ENCODE data around the gene PRRC1. TPM values are rescaled to one million over a fixed set of nuclear protein-coding genes. Genes with fewer than 3 reads are reported as not detected.

Gene PRRC1
- total RNA-seq, 1 experiment from 2014 or later: 77.9 TPM

GRCh38 chr5:127577458-127577857, 60.0 kb downstream of the PRRC1 start:
- Mint-ChIP-seq H3K36me3 (peaks cover 2% of the 10 kb centered on the region; the same call in 1 of the 2 replicates), H3K27ac (no peak overlapping the region), H3K4me1 (no peaks in the 10 kb centered on the region), H3K27me3 (ENCODE audit: low read depth) (no peaks in the 10 kb centered on the region), H3K9me3 (peaks cover 11% of the 10 kb centered on the region), H3K4me3 (no peak overlapping the region)
- no peak for TF ChIP-seq FOXK1 (CRISPR knock-in tag; IDR thresholded peaks at IDR 0.05)
- no peak for TF ChIP-seq IRF1 (CRISPR knock-in tag; IDR thresholded peaks at IDR 0.05)
- no peak for TF ChIP-seq NFE2L1 (CRISPR knock-in tag; IDR thresholded peaks at IDR 0.05)
- TF ChIP-seq CREM (CRISPR knock-in tag; IDR thresholded peaks at IDR 0.05): no peak
- TF ChIP-seq TCF7 (CRISPR knock-in tag; IDR thresholded peaks at IDR 0.05; ENCODE audit: low read depth): no peak
- no peak for TF ChIP-seq ZNF281 (CRISPR knock-in tag; IDR thresholded peaks at IDR 0.05)
- no peak for TF ChIP-seq USF1 (CRISPR knock-in tag; IDR thresholded peaks at IDR 0.05)
- TF ChIP-seq RORB (CRISPR knock-in tag; IDR thresholded peaks at IDR 0.05): no peak
- no peak for TF ChIP-seq SMAD3 (CRISPR knock-in tag; IDR thresholded peaks at IDR 0.05; ENCODE audit: borderline replicate concordance)
- TF ChIP-seq E2F5 (CRISPR knock-in tag; IDR thresholded peaks at IDR 0.05): no peak
- no peak for TF ChIP-seq ARID4B (CRISPR knock-in tag; IDR thresholded peaks at IDR 0.05; ENCODE audit: borderline replicate concordance)
- no peak for TF ChIP-seq ESRRA (CRISPR knock-in tag; IDR thresholded peaks at IDR 0.05; ENCODE audit: borderline replicate concordance)
- no peak for TF ChIP-seq ZNF512 (CRISPR knock-in tag; IDR thresholded peaks at IDR 0.05; ENCODE audit: borderline replicate concordance)
- no peak for TF ChIP-seq NR2C2 (CRISPR knock-in tag; IDR thresholded peaks at IDR 0.05)
- ATAC-seq: no peak
- POLR2A ChIA-PET: no interaction called here
- no peak for DNase-seq (ENCODE audit: low spot score)
- CTCF ChIA-PET: no interaction called here

GRCh38 chr5:127580731-127581130, 63.3 kb downstream of the PRRC1 start:
- ChIA-PET POLR2A (no interaction called here), CTCF (no interaction called here)
- TF ChIP-seq E2F1 (CRISPR knock-in tag; IDR thresholded peaks at IDR 0.05) (no peak), IRF1 (CRISPR knock-in tag; IDR thresholded peaks at IDR 0.05) (no peak), CDX4 (CRISPR knock-in tag; IDR thresholded peaks at IDR 0.05; ENCODE audit: borderline replicate concordance) (no peak), CREB1 (CRISPR knock-in tag; IDR thresholded peaks at IDR 0.05) (no peak), ZNF219 (CRISPR knock-in tag; IDR thresholded peaks at IDR 0.05; ENCODE audit: borderline replicate concordance) (no peak), PRRX2 (CRISPR knock-in tag; IDR thresholded peaks at IDR 0.05) (no peak), FOXP1 (CRISPR knock-in tag; IDR thresholded peaks at IDR 0.05; ENCODE audit: borderline replicate concordance) (no peak), SMAD3 (CRISPR knock-in tag; IDR thresholded peaks at IDR 0.05; ENCODE audit: borderline replicate concordance) (no peak), RELA (CRISPR knock-in tag; IDR thresholded peaks at IDR 0.05; ENCODE audit: borderline replicate concordance) (no peak), NR3C1 (CRISPR knock-in tag; conservative IDR thresholded peaks at IDR 0.05; ENCODE audit: low read depth) (no peak)

More at GRCh38 chr5:127580731-127581130, 63.3 kb downstream of the PRRC1 start:
- DNase-seq (ENCODE audit: low spot score) (no peak), ATAC-seq (no peak)
- H3K27me3 Mint-ChIP-seq (ENCODE audit: low read depth): no peaks in the 10 kb centered on the region
- no peaks in the 10 kb centered on the region for H3K36me3 Mint-ChIP-seq
- peaks cover 8% of the 10 kb centered on the region for H3K4me1 Mint-ChIP-seq
- H3K4me3 Mint-ChIP-seq: no peak overlapping the region
- H3K9me3 Mint-ChIP-seq: no peaks in the 10 kb centered on the region
- no peak overlapping the region for H3K27ac Mint-ChIP-seq
